Cortex of kidney (tissue), 1 donor: ENCODE results near the gene SLC16A6.
"Not testable (repeated sequence)": the region's sequence is repeated elsewhere in the genome, so short reads cannot be mapped to it uniquely, and the experiment has no call there.

ENCODE experiments used
- DNase-seq: peaks from one replicate; lab custom pipeline; 2025; lab: John Stamatoyannopoulos, UW

The SLC16A6 gene

DNA sequence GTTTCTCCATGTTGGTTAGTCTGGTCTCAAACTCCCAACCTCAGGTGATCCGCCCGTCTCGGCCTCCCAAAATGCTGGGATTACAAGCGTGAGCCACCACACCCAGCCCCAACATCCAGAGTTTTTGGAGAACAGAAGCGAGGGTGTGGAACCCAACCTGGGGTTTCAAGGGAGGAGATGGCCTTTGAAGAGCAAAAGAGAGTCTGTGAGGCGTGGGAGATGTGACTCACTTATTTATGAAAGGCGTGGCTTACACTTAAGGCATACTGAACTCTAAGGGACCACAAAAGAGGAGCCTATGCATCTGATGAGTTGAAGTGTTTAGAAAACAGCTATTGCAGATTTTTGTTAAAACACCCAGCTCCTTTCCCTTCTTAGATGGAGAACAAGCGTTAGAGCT is 19.2 kb upstream of the SLC16A6 start:
- no peak for DNase-seq

DNA sequence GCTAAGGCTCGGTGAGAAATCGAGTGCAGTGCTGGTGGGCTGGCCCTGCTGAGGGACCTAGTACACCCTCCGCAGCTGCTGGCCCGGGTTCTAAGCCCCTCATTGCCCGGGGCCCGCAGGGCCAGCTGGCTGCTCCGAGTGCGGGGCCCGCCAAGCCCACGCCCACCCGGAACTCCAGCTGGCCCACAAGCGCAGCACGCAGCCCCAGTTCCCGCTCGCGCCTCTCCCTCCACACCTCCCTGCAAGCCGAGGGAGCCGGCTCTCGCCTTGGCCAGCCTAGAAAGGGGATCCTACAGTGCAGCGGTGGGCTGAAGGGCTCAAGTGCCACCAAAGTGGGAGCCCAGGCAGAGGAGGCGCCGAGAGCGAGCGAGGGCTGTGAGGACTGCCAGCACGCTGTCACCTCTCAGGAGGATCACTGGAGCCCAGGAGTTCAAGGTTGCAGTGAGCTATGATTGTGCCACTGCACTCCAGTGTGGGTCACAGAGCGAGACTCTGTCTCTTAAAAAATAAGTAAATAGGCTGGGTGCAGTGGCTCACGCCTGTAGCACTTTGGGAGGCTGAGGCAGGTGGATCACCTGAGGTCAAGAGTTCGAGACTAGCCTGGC is 18.2 kb upstream of the SLC16A6 start:
- not testable (repeated sequence) for DNase-seq

DNA sequence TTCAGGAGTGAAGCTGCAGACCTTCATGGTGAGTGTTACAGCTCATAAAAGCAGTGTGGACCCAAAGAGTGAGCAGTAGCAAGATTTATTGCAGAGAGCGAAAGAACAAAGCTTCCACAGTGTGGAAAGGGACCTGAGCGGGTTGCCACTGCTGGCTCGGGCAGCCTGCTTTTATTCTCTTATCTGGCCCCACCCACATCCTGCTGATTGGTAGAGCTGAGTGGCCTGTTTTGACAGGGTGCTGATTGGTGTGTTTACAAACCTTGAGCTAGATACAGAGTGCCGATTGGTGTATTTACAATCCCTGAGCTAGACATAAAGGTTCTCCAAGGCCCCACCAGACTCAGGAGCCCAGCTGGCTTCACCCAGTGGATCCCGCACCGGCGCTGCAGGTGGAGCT is 17.6 kb upstream of the SLC16A6 start:
- not testable (repeated sequence) for DNase-seq

DNA sequence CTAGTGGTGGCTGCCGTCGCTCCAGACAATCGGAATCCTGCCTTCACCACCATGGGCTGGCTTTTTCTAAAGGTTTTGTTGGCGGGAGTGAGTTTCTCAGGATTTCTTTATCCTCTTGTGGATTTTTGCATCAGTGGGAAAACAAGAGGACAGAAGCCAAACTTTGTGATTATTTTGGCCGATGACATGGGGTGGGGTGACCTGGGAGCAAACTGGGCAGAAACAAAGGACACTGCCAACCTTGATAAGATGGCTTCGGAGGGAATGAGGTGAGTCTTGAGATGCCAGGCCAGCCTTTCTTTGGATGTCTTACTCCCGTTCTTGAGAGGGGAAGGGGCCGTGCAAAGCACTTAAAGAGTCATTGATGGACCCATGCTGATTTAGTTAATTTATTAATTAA is 16.5 kb upstream of the SLC16A6 start:
- no peak for DNase-seq

DNA sequence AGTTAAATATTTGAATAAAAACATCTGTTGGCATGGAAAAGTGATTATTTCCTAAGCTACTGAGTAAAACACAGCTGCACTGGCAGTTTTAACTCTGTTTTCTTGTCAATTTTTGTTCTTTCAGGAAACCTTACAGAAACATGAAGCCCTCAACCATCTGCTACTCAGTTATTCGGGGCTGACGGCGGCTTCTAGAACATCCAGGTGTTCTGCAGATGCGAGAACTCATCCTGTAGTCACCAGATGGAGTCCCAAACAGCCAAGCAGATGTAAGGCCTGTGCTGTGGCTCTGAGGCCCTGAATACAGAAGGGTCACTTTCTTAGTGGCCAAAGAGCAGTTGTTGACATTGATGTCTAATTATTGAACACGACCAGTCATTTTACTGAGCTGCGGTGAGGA is 15.9 kb upstream of the SLC16A6 start:
- no peak for DNase-seq

DNA sequence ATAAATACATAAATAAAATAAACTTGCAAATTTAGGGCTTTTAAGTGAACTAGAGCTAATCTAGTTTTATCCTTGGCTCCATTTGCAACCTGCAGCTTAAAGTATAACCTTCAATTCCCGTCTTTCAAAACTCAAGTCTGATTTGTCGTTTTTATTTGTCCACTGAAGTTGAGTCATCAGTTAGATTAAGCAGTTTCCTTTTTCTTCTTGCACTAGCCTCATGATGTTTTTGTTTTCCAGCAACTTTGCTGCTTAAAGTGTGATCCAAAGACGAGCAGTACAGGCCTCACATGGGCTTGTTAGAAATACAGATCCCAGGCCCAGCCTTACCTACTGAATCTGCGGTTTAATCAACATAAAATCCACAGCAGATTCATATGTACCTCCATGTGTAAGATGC is 14.2 kb upstream of the SLC16A6 start:
- DNase-seq, result no peak

DNA sequence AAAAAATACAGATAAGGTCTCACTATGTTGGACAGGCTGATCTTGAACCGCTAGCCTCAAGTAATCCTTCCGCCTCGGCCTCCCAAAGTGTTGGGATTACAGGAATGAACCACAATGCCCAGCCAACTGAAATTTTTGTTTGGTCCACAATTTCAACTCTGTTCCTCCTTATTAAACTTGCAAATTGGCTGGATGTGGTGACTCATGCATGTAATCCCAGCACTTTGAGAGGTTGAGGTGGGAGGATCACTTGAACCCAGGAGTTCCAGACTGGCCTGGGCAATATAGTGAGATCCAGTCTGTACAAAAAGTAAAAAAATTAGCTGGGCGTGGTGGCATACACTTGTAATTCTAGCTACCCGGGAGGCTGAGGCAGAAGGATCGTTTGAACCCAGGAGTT is 13.8 kb upstream of the SLC16A6 start:
- no peak for DNase-seq

DNA sequence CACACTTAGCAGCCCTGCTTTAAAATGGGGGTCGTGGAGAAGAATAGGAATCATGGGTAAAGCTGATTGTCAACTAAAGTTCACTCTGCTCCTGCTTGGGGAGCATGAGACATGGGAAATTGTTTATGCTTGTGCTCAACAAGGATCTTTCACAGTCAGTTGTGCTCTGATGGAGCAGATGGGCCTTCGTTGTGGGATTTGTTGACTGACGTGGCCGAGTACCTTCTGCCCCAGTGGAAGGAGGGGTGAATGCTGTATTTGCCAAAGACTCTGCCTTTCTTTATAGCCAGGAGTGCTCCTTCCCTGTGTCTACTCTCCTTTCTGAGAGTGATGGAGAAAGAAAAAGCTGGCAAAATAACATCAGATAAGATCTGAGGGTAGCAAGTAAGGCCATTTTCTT is 11.7 kb upstream of the SLC16A6 start:
- DNase-seq, result no peak

DNA sequence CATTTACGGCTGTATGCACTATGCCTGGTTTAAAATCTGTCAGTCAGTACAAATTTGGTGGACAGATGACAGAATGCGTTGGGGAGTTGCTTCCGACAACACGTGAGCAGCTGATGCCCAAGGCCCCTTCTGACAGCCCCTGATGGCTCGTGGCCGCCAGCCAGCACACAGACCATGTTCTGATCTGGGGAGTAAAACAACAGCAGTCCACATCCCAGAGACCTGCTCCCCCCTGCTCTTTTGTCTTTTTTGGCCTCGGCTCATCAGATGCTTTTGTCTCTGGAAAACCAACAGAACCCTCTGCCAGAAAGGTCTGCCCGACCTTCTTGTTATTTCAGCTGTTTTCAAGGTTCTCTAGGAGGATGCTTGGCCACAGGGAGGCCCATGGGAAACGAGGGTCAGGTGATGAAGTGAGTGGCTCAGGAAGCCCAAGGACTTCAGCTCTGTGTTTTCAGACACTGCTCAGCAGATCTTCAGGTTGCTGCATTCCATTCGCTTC is 11.2 kb upstream of the SLC16A6 start:
- DNase-seq, result no peak

DNA sequence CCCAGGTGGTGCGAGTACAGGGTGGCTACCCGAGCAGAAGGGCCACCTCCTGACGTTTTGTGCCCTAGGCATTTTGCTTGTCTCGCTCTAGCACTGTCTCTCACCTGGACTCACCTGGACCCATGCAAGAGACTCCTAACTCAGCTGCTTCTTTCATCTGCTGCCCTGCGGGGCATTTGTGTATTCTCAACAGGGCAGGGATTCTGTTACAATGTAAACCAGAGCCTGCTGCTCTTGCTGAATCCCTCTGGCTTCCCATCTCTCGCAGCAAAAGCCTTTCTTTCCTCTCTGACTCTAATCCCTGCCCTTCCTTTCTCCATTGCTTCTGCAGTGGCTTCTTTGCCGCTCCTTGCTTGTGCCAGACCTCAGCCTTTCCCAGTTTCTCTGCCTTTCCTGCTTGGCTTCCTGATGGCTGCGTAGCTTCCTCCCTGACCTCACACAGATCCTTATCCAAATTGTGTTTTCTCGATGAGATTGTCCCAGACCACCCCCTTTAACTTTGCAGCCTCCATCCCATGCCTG is 10.6 kb upstream of the SLC16A6 start:
- DNase-seq, result no peak

DNA sequence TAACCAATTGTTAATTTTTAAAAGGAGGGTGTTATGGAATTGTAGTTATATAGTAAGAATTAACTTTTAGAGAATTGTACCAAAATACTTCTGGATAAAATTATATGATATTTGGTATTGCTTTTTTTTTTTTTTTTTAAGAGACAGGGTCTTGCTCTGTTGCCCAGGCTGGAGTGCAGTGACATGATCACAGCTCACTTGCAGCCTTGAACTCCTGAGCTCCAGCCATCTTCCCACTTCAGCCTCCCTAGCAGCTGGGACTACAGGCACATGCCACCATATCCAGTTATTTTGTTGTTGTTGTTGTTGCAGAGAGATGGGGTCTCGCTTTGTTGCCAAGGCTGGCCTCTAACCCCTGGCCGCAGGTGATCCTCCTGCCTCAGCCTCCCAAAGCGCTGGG is 8.9 kb upstream of the SLC16A6 start:
- DNase-seq, result no peak

DNA sequence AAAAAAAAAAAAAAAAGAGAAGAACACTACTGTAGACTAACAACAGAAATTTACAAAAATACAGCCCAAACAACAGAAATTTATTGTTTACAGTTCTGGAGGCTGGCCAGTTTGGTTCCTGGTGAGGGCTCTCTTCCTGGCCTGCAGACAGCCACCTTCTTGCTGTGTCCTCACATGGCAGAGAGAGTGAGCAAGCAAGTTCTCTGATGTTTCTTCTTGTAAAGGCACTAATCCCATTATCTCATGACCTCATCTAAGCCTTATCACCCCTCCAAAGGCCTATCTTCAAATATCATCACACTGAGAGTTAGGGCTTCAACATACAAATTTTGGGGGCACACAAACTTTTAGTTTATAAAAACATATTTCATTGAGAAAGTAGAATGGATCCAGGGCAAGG is 7.7 kb upstream of the SLC16A6 start:
- no peak for DNase-seq

DNA sequence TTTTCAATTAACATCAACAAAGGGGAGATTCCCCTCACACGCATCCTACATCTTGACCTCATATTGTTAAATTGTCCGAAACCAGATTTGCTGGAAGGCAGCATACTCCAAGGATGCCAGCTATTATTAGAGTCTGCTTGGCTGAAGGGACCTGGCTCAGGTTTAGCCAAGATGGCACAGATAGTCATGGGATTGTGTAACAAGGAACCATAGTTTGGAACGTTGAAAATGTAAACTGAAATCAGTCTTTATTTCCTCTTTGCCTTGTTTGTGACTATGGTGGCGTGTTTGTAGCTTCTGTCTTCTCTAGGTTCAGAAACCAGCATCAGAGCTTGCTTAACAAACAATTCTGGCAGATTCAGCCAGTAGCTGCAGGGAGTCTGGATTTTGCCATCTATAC is 6.3 kb upstream of the SLC16A6 start:
- no peak for DNase-seq

DNA sequence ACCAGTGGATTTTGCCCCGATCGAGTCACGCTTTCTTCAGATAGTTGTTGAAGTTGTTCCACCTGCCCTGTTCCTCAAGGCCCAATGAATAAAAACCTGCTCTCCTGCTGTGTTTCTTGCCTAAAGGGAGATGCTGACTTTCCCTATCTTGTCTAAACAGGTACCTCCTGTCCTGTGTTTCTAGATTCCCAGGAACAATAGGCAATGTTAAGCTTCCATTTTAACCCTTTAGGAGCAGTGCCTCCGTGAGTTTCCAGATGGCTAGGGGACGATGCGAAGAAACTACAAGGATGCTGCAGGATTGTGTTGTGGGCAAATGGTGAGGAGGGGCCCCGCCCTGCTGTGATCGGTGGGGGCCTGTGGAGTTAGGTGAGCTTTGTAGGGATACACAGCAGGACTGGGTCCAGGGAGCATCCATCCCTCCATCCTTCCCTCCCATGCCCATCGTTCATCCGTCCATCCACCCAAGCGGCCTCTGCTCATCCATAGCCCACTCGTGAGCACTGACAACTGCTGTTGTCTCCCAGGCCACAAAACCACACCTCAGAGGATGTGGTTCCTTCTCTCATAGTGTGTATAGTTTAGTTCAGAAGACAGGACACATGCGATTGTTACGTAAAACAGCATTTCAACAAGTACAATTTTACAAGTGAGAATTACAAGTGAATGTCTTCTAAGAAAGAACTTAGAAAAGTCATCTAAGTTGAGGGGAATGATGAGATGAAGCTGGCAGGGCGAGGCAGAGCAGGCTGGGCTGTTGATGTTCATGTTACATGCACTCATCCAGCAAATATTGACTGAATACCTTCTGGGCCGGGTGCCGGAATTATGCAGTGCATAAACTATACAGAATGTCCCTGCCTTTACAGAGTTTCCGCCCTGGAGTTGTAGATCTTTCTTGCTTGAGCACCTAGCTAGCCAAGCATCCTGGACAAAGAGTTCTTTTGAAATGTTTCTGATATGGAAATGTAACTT is 5.6 kb upstream of the SLC16A6 start:
- no peak for DNase-seq

DNA sequence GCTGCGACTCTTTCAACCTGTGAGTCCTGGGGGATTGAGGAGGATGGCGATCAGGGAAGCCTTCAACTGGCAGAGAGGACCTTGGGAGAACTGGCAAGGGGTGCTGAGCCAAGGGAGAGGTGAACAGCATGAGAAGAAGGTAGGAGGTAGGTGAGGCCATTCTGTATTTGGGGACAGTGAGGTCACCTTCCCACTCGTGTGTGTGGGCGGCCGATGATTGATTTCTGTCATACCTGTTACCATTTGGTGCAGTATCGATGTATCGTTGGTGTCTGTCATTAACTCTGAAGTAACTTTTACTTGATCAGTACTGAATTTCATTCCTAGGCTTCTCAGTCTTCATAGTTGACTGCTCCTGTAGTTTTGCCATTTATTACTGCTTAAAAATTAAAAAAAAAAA is 4.2 kb upstream of the SLC16A6 start:
- no peak for DNase-seq

DNA sequence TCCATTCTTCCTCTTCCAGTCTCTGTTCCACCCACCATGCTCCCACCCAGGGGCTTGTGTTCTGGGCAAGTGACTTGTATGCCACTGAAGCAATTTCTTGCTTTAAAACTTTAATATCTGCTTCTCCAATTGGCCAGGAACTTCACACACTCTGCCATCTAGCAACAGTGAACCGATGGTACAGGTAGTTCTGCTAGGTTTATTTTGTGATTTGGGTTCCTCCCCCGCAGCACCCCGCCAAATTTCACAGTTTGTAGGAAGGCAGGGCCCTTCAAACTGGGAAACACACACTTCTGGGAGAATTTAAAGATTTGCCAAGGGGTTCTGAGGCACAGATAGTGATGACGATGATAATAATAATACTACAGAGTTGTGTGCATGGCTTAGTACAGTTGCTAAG is 3.7 kb upstream of the SLC16A6 start:
- no peak for DNase-seq

DNA sequence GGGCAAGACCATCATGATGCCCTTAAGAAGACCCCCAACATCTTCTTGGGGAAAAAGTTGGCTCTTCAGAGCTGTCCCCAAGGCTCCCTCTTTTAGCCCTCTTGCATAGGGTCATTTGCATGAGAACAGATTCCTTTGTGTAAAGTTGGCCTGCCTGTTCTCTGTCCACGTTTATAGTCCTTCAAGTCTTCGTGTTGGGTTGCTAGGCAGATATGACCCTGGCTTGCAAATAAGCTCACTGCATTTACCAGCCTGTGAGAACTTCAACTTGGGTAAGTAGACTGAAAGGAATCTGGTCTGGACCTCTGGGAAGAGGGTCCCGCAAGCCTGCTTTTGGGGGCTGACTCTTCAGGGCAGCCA is 3.2 kb upstream of the SLC16A6 start:
- no peak for DNase-seq

DNA sequence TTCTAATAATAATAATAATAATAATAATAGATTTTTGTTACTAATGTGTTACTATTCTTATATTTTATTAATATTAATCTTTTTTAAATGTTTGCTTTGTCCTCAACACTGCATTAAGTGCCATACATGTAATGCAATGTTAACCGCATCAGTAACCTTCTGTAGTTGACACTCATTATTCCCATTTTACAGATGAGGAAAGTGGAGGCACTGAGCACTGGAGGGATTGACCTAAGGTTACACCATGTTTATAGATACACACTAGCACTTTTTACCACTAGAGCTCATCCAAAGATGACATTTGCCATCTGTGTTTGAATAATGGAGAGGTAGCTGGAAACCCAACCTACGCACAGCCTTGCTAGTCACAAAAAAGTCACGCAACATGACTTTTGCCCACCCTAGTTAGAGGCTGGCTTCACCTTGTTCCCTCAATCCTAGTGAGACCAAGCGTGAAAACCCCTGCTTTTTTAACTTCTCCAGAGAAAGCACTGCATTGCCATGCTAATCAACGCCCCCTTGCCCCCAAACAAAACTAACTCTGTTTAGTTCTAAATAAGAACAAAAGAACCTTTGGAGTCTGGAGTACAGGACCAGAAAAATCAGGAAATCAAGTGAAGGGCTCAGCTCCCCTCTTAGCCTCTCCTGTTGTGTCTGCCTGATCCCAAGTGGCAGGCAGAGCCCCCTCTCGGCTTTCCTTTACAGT is 2.7 kb upstream of the SLC16A6 start:
- DNase-seq, result no peak

DNA sequence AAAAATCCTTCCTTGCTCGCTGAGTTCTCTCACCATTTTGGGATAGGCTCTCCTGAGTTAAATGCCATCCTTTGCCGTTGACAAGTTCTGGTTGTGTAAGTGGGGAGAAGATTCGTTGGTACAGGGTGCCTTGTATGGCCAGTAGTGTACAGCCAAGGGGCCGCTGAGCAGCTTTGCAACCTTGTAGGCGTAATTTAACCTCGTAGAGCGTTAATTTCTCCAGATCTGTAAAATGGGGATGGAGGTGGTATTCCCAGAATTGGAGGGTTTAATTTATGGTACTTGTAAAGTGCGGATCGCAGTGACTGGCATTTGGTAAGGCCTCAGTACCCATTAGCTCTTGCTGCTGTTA is 1.7 kb upstream of the SLC16A6 start:
- DNase-seq, result no peak

DNA sequence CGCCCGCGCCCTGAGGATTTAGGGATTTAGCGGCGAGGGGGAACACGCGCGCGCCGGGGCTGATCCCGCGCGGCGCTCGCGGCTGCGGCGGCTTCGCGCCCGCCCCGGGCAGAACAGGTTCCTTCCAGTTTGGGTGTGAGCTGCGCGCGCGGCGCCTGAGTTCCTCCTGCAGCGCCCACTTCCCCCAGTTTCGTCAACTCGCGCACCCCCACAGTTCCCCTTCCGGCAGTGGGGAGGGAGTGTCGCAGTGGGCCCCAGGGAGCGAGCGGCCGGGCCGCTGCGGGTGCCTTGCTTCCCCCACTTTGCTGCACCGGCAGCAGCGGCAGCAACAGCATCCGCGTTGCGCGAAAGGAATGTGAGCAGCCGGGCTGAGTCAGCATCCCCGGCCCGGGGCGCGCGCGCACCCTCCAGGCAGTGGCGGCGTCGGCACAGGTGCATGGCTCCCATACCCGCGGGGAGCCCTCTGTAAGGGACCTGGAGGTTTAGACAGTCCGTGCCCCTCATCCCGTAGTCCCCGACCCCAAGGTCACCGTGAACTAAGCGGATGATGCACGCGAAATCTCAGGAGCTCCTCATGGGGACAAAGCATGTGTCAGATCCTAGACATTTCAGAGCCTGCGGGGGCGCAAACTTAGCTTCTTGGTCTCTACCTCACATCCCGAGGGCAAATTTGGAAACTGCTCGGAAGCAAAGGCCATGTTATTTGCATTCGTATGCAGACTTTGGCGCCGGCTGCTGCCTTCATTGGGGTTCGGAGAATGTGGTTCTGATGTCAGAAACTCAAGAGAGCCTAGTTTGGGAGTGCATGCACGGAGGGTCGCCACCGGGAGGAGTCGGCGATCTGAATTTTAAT is 1.1 kb upstream of the SLC16A6 start:
- no peak for DNase-seq

DNA sequence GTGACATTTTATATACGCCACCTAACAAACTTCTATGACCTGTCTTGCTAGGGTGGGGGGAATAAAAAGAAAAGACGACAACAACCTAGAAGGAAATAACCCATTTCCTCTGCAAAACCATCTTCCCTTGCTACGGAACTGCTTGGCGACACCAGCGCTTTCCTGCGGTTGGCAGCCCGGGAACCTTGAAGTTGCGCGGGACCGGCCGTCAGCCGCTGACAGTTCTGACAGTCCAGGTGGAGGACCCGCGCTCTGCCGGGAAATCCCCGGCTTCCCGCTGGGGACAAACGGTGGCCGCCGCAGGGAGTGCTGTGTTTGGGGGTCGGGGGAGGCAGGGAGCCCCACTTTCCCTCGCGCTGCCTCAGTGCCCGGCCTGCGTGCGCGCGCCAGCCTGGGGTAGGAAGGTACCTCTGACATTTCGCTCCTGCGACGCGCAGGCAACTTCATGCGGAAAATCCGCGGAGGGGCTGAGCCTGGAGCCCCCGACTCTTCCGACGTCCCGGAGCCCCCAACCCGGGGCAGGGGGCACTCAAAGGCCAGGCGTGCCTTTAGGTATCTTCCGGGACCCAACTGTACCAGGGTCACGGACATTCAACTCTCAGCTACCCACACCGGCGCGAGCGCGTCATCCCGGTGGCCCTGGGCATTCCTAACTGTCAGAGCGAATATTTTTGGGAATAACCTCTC is 516 bp downstream of the SLC16A6 start:
- no peak for DNase-seq
